ENCODE results near the gene HSPB7. TPM values are rescaled to one million over a fixed set of nuclear protein-coding genes. Genes with fewer than 3 reads are reported as not detected.

The HSPB7 gene
- total and polyA plus RNA-seq, 2 experiments from 2014 or later, result 0.13 TPM; not detected in 1

DNA sequence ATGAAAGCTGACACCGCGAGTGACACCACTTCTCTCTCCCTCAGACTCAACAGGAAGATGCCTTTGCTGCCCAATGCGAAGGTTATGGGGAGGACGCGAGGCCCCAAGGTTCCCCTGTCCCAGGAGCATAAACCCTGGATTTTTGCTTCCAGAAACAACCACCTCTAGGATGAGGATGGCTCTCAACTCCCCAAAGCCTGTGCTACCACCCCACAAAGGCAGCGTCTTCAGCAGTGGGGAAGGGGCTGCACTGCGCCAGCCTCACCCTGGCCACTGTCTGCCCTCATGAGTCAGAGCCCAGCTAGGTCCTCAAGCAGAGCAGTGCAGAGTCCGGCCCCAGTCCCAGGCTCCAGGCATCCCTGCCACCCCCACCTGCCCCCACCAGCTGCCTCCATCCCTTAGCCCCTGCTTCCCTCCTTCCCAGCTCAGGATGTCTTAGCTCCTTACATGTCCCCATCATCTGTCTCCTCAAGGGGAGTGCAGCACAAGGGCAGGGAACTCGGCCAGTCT is 20.7 kb downstream of the HSPB7 start:
- Histone ChIP-seq H3K9me2 (ENCODE audit: insufficient read depth) (no peaks in the 10 kb centered on the region), H3K79me2 (replicated peaks; ENCODE audit: insufficient read depth) (no peaks in the 10 kb centered on the region), H3K4me3 (no peak overlapping the region), H2AFZ (no peak overlapping the region), H3K27me3 (ENCODE audit: insufficient read depth) (no peaks in the 10 kb centered on the region), H4K20me1 (replicated peaks; ENCODE audit: insufficient read depth) (no peaks in the 10 kb centered on the region), H3K4me1 (ENCODE audit: insufficient read depth) (no peaks in the 10 kb centered on the region), H3K4me2 (no peak overlapping the region), H3K27ac (ENCODE audit: low read depth) (no peak overlapping the region), H3K36me3 (ENCODE audit: insufficient read depth) (no peaks in the 10 kb centered on the region), H3F3A (replicated peaks; ENCODE audit: low read depth) (no peaks in the 10 kb centered on the region)
- ATAC-seq (no peak), DNase-seq (ENCODE audit: low spot score) (no peak)
- Mint-ChIP-seq H3K9me3 (no peaks in the 10 kb centered on the region), H3K4me1 (no peaks in the 10 kb centered on the region), H3K4me3 (no peak overlapping the region), H3K27ac (no peak overlapping the region), H3K27me3 (ENCODE audit: insufficient read depth, low read depth, poor library complexity) (peaks cover 8% of the 10 kb centered on the region), H3K36me3 (ENCODE audit: low read depth) (no peaks in the 10 kb centered on the region)
- TF ChIP-seq, protein P1, sequence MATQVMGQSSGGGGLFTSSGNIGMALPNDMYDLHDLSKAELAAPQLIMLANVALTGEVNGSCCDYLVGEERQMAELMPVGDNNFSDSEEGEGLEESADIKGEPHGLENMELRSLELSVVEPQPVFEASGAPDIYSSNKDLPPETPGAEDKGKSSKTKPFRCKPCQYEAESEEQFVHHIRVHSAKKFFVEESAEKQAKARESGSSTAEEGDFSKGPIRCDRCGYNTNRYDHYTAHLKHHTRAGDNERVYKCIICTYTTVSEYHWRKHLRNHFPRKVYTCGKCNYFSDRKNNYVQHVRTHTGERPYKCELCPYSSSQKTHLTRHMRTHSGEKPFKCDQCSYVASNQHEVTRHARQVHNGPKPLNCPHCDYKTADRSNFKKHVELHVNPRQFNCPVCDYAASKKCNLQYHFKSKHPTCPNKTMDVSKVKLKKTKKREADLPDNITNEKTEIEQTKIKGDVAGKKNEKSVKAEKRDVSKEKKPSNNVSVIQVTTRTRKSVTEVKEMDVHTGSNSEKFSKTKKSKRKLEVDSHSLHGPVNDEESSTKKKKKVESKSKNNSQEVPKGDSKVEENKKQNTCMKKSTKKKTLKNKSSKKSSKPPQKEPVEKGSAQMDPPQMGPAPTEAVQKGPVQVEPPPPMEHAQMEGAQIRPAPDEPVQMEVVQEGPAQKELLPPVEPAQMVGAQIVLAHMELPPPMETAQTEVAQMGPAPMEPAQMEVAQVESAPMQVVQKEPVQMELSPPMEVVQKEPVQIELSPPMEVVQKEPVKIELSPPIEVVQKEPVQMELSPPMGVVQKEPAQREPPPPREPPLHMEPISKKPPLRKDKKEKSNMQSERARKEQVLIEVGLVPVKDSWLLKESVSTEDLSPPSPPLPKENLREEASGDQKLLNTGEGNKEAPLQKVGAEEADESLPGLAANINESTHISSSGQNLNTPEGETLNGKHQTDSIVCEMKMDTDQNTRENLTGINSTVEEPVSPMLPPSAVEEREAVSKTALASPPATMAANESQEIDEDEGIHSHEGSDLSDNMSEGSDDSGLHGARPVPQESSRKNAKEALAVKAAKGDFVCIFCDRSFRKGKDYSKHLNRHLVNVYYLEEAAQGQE (IDR thresholded peaks at IDR 0.05; ENCODE audit: unreplicated experiment), result no peak
- TF ChIP-seq CREB1 (CRISPR knock-in tag; IDR thresholded peaks at IDR 0.05; ENCODE audit: low read depth) (no peak), STAT1 (IDR thresholded peaks at IDR 0.05; ENCODE audit: unreplicated experiment) (no peak), EZH2phosphoT487 (IDR thresholded peaks at IDR 0.05; ENCODE audit: unreplicated experiment) (no peak), ZNF331 (CRISPR knock-in tag; IDR thresholded peaks at IDR 0.05; ENCODE audit: low read depth) (no peak), ZNF114 (CRISPR knock-in tag; IDR thresholded peaks at IDR 0.05) (no peak), POLR2AphosphoS5 (IDR thresholded peaks at IDR 0.05; ENCODE audit: low read depth) (no peak), NANOG (IDR thresholded peaks at IDR 0.05; ENCODE audit: borderline replicate concordance) (no peak), JUNB (IDR thresholded peaks at IDR 0.05; ENCODE audit: unreplicated experiment) (no peak), EZH2 (IDR thresholded peaks at IDR 0.05; ENCODE audit: low read depth, unreplicated experiment) (no peak)
- TF ChIP-seq, protein P2, sequence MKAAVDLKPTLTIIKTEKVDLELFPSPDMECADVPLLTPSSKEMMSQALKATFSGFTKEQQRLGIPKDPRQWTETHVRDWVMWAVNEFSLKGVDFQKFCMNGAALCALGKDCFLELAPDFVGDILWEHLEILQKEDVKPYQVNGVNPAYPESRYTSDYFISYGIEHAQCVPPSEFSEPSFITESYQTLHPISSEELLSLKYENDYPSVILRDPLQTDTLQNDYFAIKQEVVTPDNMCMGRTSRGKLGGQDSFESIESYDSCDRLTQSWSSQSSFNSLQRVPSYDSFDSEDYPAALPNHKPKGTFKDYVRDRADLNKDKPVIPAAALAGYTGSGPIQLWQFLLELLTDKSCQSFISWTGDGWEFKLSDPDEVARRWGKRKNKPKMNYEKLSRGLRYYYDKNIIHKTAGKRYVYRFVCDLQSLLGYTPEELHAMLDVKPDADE (IDR thresholded peaks at IDR 0.05), result no peak
- TF ChIP-seq, protein P3, sequence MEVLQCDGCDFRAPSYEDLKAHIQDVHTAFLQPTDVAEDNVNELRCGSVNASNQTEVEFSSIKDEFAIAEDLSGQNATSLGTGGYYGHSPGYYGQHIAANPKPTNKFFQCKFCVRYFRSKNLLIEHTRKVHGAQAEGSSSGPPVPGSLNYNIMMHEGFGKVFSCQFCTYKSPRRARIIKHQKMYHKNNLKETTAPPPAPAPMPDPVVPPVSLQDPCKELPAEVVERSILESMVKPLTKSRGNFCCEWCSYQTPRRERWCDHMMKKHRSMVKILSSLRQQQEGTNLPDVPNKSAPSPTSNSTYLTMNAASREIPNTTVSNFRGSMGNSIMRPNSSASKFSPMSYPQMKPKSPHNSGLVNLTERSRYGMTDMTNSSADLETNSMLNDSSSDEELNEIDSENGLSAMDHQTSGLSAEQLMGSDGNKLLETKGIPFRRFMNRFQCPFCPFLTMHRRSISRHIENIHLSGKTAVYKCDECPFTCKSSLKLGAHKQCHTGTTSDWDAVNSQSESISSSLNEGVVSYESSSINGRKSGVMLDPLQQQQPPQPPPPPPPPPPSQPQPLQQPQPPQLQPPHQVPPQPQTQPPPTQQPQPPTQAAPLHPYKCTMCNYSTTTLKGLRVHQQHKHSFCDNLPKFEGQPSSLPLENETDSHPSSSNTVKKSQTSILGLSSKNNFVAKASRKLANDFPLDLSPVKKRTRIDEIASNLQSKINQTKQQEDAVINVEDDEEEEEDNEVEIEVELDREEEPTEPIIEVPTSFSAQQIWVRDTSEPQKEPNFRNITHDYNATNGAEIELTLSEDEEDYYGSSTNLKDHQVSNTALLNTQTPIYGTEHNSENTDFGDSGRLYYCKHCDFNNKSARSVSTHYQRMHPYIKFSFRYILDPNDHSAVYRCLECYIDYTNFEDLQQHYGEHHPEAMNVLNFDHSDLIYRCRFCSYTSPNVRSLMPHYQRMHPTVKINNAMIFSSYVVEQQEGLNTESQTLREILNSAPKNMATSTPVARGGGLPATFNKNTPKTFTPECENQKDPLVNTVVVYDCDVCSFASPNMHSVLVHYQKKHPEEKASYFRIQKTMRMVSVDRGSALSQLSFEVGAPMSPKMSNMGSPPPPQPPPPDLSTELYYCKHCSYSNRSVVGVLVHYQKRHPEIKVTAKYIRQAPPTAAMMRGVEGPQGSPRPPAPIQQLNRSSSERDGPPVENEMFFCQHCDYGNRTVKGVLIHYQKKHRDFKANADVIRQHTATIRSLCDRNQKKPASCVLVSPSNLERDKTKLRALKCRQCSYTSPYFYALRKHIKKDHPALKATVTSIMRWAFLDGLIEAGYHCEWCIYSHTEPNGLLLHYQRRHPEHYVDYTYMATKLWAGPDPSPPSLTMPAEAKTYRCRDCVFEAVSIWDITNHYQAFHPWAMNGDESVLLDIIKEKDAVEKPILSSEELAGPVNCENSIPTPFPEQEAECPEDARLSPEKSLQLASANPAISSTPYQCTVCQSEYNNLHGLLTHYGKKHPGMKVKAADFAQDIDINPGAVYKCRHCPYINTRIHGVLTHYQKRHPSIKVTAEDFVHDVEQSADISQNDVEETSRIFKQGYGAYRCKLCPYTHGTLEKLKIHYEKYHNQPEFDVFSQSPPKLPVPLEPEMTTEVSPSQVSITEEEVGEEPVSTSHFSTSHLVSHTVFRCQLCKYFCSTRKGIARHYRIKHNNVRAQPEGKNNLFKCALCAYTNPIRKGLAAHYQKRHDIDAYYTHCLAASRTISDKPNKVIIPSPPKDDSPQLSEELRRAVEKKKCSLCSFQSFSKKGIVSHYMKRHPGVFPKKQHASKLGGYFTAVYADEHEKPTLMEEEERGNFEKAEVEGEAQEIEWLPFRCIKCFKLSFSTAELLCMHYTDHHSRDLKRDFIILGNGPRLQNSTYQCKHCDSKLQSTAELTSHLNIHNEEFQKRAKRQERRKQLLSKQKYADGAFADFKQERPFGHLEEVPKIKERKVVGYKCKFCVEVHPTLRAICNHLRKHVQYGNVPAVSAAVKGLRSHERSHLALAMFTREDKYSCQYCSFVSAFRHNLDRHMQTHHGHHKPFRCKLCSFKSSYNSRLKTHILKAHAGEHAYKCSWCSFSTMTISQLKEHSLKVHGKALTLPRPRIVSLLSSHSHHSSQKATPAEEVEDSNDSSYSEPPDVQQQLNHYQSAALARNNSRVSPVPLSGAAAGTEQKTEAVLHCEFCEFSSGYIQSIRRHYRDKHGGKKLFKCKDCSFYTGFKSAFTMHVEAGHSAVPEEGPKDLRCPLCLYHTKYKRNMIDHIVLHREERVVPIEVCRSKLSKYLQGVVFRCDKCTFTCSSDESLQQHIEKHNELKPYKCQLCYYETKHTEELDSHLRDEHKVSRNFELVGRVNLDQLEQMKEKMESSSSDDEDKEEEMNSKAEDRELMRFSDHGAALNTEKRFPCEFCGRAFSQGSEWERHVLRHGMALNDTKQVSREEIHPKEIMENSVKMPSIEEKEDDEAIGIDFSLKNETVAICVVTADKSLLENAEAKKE (CRISPR knock-in tag; IDR thresholded peaks at IDR 0.05), result no peak
- TF ChIP-seq, protein P4, sequence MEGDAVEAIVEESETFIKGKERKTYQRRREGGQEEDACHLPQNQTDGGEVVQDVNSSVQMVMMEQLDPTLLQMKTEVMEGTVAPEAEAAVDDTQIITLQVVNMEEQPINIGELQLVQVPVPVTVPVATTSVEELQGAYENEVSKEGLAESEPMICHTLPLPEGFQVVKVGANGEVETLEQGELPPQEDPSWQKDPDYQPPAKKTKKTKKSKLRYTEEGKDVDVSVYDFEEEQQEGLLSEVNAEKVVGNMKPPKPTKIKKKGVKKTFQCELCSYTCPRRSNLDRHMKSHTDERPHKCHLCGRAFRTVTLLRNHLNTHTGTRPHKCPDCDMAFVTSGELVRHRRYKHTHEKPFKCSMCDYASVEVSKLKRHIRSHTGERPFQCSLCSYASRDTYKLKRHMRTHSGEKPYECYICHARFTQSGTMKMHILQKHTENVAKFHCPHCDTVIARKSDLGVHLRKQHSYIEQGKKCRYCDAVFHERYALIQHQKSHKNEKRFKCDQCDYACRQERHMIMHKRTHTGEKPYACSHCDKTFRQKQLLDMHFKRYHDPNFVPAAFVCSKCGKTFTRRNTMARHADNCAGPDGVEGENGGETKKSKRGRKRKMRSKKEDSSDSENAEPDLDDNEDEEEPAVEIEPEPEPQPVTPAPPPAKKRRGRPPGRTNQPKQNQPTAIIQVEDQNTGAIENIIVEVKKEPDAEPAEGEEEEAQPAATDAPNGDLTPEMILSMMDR (conservative IDR thresholded peaks at IDR 0.05; ENCODE audit: low read depth in 2 of 2), result no peak
